Measurements from ENCODE around the gene ZCRB1. TPM values are rescaled to one million over a fixed set of nuclear protein-coding genes. Genes with fewer than 3 reads are reported as not detected.

Gene ZCRB1
- total RNA-seq, 1 experiment from 2014 or later, result 33.9 TPM

GRCh38 chr12:42291680-42292079, 34.2 kb downstream of the ZCRB1 start:
- DNase-seq (no peak), ATAC-seq (no peak)
- no peak overlapping the region for H3K4me3 ChIP-seq (ENCODE audit: low read length)
- H3K9me2 ChIP-seq (replicated peaks; ENCODE audit: low read length), result no peaks in the 10 kb centered on the region
- TF ChIP-seq CTCF (conservative IDR thresholded peaks at IDR 0.05; ENCODE audit: low read depth, low read length) (no peak), EZH2phosphoT487 (IDR thresholded peaks at IDR 0.05; ENCODE audit: borderline replicate concordance, low read length) (no peak), EZH2 (IDR thresholded peaks at IDR 0.05; ENCODE audit: low read length, unreplicated experiment) (no peak)
- no peaks in the 10 kb centered on the region for H3K9me3 ChIP-seq (ENCODE audit: low read length)
- H4K20me1 ChIP-seq (ENCODE audit: low read length), result no peaks in the 10 kb centered on the region
- ChIA-PET CTCF (interaction anchor here (0.6 kb wide), 1 partner anchor 1443 kb away, joined by 11 read pairs; no protein-coding TSS in a partner anchor), POLR2A (ENCODE audit: unreplicated experiment) (interaction anchor here (0.7 kb wide), 1 partner anchor 96 kb away, joined by 5 read pairs; no protein-coding TSS in a partner anchor)
- H3F3A ChIP-seq (ENCODE audit: low read length, unreplicated experiment), result no peaks in the 10 kb centered on the region
- BruUV-seq (replicated peaks), result no TSS peak
- no peak overlapping the region for H3K4me2 ChIP-seq (ENCODE audit: low read length)
- no peaks in the 10 kb centered on the region for H3K79me2 ChIP-seq (ENCODE audit: low read length)
- H3K9ac ChIP-seq (ENCODE audit: low read length), result no peak overlapping the region
- no peaks in the 10 kb centered on the region for H3K36me3 ChIP-seq (ENCODE audit: low read depth, low read length)
- no peaks in the 10 kb centered on the region for H3K27me3 ChIP-seq (ENCODE audit: low read length)
- H3K27ac ChIP-seq (ENCODE audit: low read length), result no peak overlapping the region
- H3K4me1 ChIP-seq (ENCODE audit: insufficient read depth, low read length), result no peaks in the 10 kb centered on the region
- no peak overlapping the region for H2AFZ ChIP-seq (ENCODE audit: low read length)
- intact Hi-C loops (cut with micrococcal nuclease), result no loop called here

GRCh38 chr12:42288544-42288943, 37.4 kb downstream of the ZCRB1 start:
- no peaks in the 10 kb centered on the region for H3K36me3 ChIP-seq (ENCODE audit: low read depth, low read length)
- H4K20me1 ChIP-seq (ENCODE audit: low read length), result no peaks in the 10 kb centered on the region
- H2AFZ ChIP-seq (ENCODE audit: low read length), result no peak overlapping the region
- H3F3A ChIP-seq (ENCODE audit: low read length, unreplicated experiment), result no peaks in the 10 kb centered on the region
- CTCF ChIA-PET, result no interaction called here
- no peaks in the 10 kb centered on the region for H3K4me1 ChIP-seq (ENCODE audit: insufficient read depth, low read length)
- no peak overlapping the region for H3K27ac ChIP-seq (ENCODE audit: low read length)
- DNase-seq (no peak), ATAC-seq (no peak)
- H3K9me3 ChIP-seq (ENCODE audit: low read length), result no peaks in the 10 kb centered on the region
- intact Hi-C loops (cut with micrococcal nuclease), result no loop called here
- H3K4me2 ChIP-seq (ENCODE audit: low read length), result no peak overlapping the region
- no peak overlapping the region for H3K4me3 ChIP-seq (ENCODE audit: low read length)
- no peak for TF ChIP-seq CTCF (conservative IDR thresholded peaks at IDR 0.05; ENCODE audit: low read depth, low read length)
- no peak for TF ChIP-seq EZH2 (IDR thresholded peaks at IDR 0.05; ENCODE audit: low read length, unreplicated experiment)
- no peak for TF ChIP-seq EZH2phosphoT487 (IDR thresholded peaks at IDR 0.05; ENCODE audit: borderline replicate concordance, low read length)
- no TSS peak for BruUV-seq (replicated peaks)
- no peak overlapping the region for H3K9ac ChIP-seq (ENCODE audit: low read length)
- no peaks in the 10 kb centered on the region for H3K27me3 ChIP-seq (ENCODE audit: low read length)
- POLR2A ChIA-PET (ENCODE audit: unreplicated experiment), result no interaction called here
- no peaks in the 10 kb centered on the region for H3K9me2 ChIP-seq (replicated peaks; ENCODE audit: low read length)
- H3K79me2 ChIP-seq (ENCODE audit: low read length), result no peaks in the 10 kb centered on the region

GRCh38 chr12:42286741-42287140, 39.2 kb downstream of the ZCRB1 start:
- H3K9ac ChIP-seq (ENCODE audit: low read length), result no peak overlapping the region
- H3K9me3 ChIP-seq (ENCODE audit: low read length), result no peaks in the 10 kb centered on the region
- H3K4me3 ChIP-seq (ENCODE audit: low read length), result no peak overlapping the region
- POLR2A ChIA-PET (ENCODE audit: unreplicated experiment), result no interaction called here
- H3K4me2 ChIP-seq (ENCODE audit: low read length), result no peak overlapping the region
- no peaks in the 10 kb centered on the region for H3K9me2 ChIP-seq (replicated peaks; ENCODE audit: low read length)
- no peak overlapping the region for H2AFZ ChIP-seq (ENCODE audit: low read length)
- TF ChIP-seq EZH2 (IDR thresholded peaks at IDR 0.05; ENCODE audit: low read length, unreplicated experiment), result no peak
- TF ChIP-seq CTCF (conservative IDR thresholded peaks at IDR 0.05; ENCODE audit: low read depth, low read length), result no peak
- no peak for TF ChIP-seq EZH2phosphoT487 (IDR thresholded peaks at IDR 0.05; ENCODE audit: borderline replicate concordance, low read length)
- H3K27me3 ChIP-seq (ENCODE audit: low read length), result no peaks in the 10 kb centered on the region
- H3K79me2 ChIP-seq (ENCODE audit: low read length), result no peaks in the 10 kb centered on the region
- no peak overlapping the region for H3K27ac ChIP-seq (ENCODE audit: low read length)
- CTCF ChIA-PET, result no interaction called here
- BruUV-seq (replicated peaks), result no TSS peak
- H3K4me1 ChIP-seq (ENCODE audit: insufficient read depth, low read length), result no peaks in the 10 kb centered on the region
- H3K36me3 ChIP-seq (ENCODE audit: low read depth, low read length), result no peaks in the 10 kb centered on the region
- DNase-seq (no peak), ATAC-seq (no peak)
- intact Hi-C loops (cut with micrococcal nuclease), result no loop called here
- H3F3A ChIP-seq (ENCODE audit: low read length, unreplicated experiment), result no peaks in the 10 kb centered on the region
- no peaks in the 10 kb centered on the region for H4K20me1 ChIP-seq (ENCODE audit: low read length)
